VCaP (cell line): ENCODE measurements around the gene SPINDOC.
"Not testable (repeated sequence)": the region's sequence is repeated elsewhere in the genome, so short reads cannot be mapped to it uniquely, and the experiment has no call there.

Experiments
- H3K27ac ChIP-seq: fragments of 450-650 bp; 2 replicates; pipeline ENCODE4 v1.5.1; 2017
- CTCF ChIP-seq: fragments of 450-650 bp; conservative IDR thresholded peaks from 2 replicates; pipeline ENCODE4 v1.5.1; 2017; ENCODE audit warnings: mild to moderate bottlenecking, moderate library complexity

Gene SPINDOC

GRCh38 chr11:63795066-63795465 is 18.2 kb upstream of the SPINDOC start:
- TF ChIP-seq CTCF: no peak
- no peak overlapping the region for H3K27ac ChIP-seq

- no peak overlapping the region for H3K27ac ChIP-seq
- TF ChIP-seq CTCF: 0 out of 2 replicates have a peak, but pooled peaks have one; percentile 4
Measured at GRCh38 chr11:63800921-63801320, 12.3 kb upstream of the SPINDOC start.

GRCh38 chr11:63802637-63803414 is 10.4 kb upstream of the SPINDOC start:
- TF ChIP-seq CTCF: no peak
- peak overlapping the region; percentile 64; the same call in 1 of the 2 replicates for H3K27ac ChIP-seq

- peak overlapping the region; percentile 64 for H3K27ac ChIP-seq
- no peak for TF ChIP-seq CTCF
Measured at GRCh38 chr11:63804259-63804658, 9.0 kb upstream of the SPINDOC start.

- no peak overlapping the region for H3K27ac ChIP-seq
- TF ChIP-seq CTCF: no peak
Measured at GRCh38 chr11:63805844-63806415, 7.3 kb upstream of the SPINDOC start.

GRCh38 chr11:63810383-63810782 is 2.9 kb upstream of the SPINDOC start:
- not testable (repeated sequence) for H3K27ac ChIP-seq

- H3K27ac ChIP-seq: no peak overlapping the region
- no peak for TF ChIP-seq CTCF
Measured at GRCh38 chr11:63811522-63811921, 1.7 kb upstream of the SPINDOC start.
